GM23338 (cell line): ENCODE measurements around the gene GLMN. TPM values are rescaled to one million over a fixed set of nuclear protein-coding genes. Genes with fewer than 3 reads are reported as not detected.

Experiments used
- ATAC-seq: fragments of 200-7000 bp; cut with Tn5 transposase; 3 replicates; pipeline ENCODE4 v1.9.1; 2020
- DNase-seq: peaks from one replicate; pipeline ENCODE4 v3.0.0-alpha.2; 2015; ENCODE audit warnings: low spot score
- H2AFZ ChIP-seq: fragments of 200-600 bp; sonication (generic); 2 replicates; pipeline ENCODE4 v1.8.0; 2016; ENCODE audit warnings: antibody characterized with exemption, mild to moderate bottlenecking, moderate library complexity
- H3F3A ChIP-seq: fragments of 200-600 bp; sonication (generic); replicated peaks from 2 replicates; pipeline ENCODE4 v1.8.0; 2017; ENCODE audit warnings: antibody characterized with exemption, mixed run types, low read depth
- H3K27ac ChIP-seq: fragments of 200-600 bp; sonication (generic); 2 replicates; pipeline ENCODE4 v1.6.1; 2016; ENCODE audit warnings: low read depth
- H3K27me3 ChIP-seq: fragments of 200-600 bp; sonication (generic); 2 replicates; pipeline ENCODE4 v1.8.0; 2016; ENCODE audit warnings: mild to moderate bottlenecking, mixed run types, moderate library complexity; ENCODE audit not compliant: insufficient read depth
- H3K36me3 ChIP-seq: fragments of 200-600 bp; sonication (generic); 2 replicates; pipeline ENCODE4 v1.8.0; 2016; ENCODE audit warnings: mild to moderate bottlenecking; ENCODE audit not compliant: insufficient read depth
- H3K4me1 ChIP-seq: fragments of 200-600 bp; sonication (generic); 2 replicates; pipeline ENCODE4 v1.8.0; 2016; ENCODE audit warnings: mild to moderate bottlenecking, moderate library complexity; ENCODE audit not compliant: insufficient read depth
- H3K4me2 ChIP-seq: fragments of 200-600 bp; sonication (generic); 2 replicates; pipeline ENCODE4 v1.7.1; 2017; ENCODE audit warnings: mixed run types
- H3K4me3 ChIP-seq: fragments of 200-600 bp; sonication (generic); 2 replicates; pipeline ENCODE4 v1.6.1; 2016; ENCODE audit warnings: mixed run types
- H3K79me2 ChIP-seq: fragments of 200-600 bp; sonication (generic); replicated peaks from 2 replicates; pipeline ENCODE4 v1.8.0; 2017; ENCODE audit warnings: mild to moderate bottlenecking; ENCODE audit not compliant: insufficient read depth
- H3K9me2 ChIP-seq: fragments of 200-600 bp; sonication (generic); 2 replicates; pipeline ENCODE4 v1.8.0; 2017; ENCODE audit not compliant: insufficient read depth
- H4K20me1 ChIP-seq: fragments of 200-600 bp; sonication (generic); replicated peaks from 2 replicates; pipeline ENCODE4 v1.8.0; 2017; ENCODE audit warnings: mild to moderate bottlenecking; ENCODE audit not compliant: insufficient read depth
- H3K27ac Mint-ChIP-seq: 2 replicates; pipeline ENCODE4 v1.8.0; 2020; ENCODE audit warnings: inconsistent platforms, mild to moderate bottlenecking, moderate library complexity, mixed read lengths
- H3K27me3 Mint-ChIP-seq: 3 replicates; pipeline ENCODE4 v1.8.0; 2022; ENCODE audit warnings: low read depth, mild to moderate bottlenecking, moderate library complexity, mixed read lengths, inconsistent platforms; ENCODE audit not compliant: insufficient read depth, poor library complexity
- H3K36me3 Mint-ChIP-seq: 3 replicates; pipeline ENCODE4 v1.8.0; 2021; ENCODE audit warnings: low read depth, mild to moderate bottlenecking, inconsistent platforms, moderate library complexity, mixed read lengths
- H3K4me1 Mint-ChIP-seq: 3 replicates; pipeline ENCODE4 v1.8.0; 2020; ENCODE audit warnings: mild to moderate bottlenecking, inconsistent platforms, mixed read lengths
- H3K4me3 Mint-ChIP-seq: 3 replicates; pipeline ENCODE4 v1.8.0; 2021; ENCODE audit warnings: moderate library complexity, mild to moderate bottlenecking, inconsistent platforms, mixed read lengths
- H3K9me3 Mint-ChIP-seq: 3 replicates; pipeline ENCODE4 v1.8.0; 2020; ENCODE audit warnings: moderate library complexity, mild to moderate bottlenecking, inconsistent platforms, mixed read lengths
- CREB1 ChIP-seq: fragments of 250-450 bp; sonication (Bioruptor Pico); IDR thresholded peaks from 2 replicates; pipeline ENCODE4 v1.5.0; 2020; ENCODE audit warnings: low read depth, mild to moderate bottlenecking, moderate library complexity
- CTCF ChIP-seq, 2 experiments: fragments of 200-600 bp in 1 of 2; sonication (generic) in 1 of 2; conservative IDR thresholded peaks; 2 replicates each; pipeline versions ENCODE4 v1.5.1 to v1.6.1; 2016 to 2017; ENCODE audit warnings: antibody characterized with exemption in 2 of 2, low read depth in 2 of 2, mild to moderate bottlenecking in 2 of 2, moderate library complexity in 1 of 2
- ETS1 ChIP-seq: IDR thresholded peaks from 2 replicates; pipeline ENCODE4 v1.6.1; 2016; ENCODE audit warnings: antibody characterized with exemption
- EZH2 ChIP-seq: fragments of 200-600 bp; sonication (generic); IDR thresholded peaks from one replicate; pipeline ENCODE4 v1.8.0; 2017; ENCODE audit warnings: antibody characterized with exemption, mild to moderate bottlenecking, low read depth; ENCODE audit not compliant: unreplicated experiment
- EZH2phosphoT487 ChIP-seq: fragments of 200-600 bp; sonication (generic); IDR thresholded peaks from one replicate; pipeline ENCODE4 v1.8.1; 2018; ENCODE audit warnings: antibody characterized with exemption; ENCODE audit not compliant: unreplicated experiment
- JUNB ChIP-seq: IDR thresholded peaks from one replicate; pipeline ENCODE4 v1.6.1; 2016; ENCODE audit warnings: antibody characterized with exemption; ENCODE audit not compliant: unreplicated experiment
- NANOG ChIP-seq: IDR thresholded peaks from 2 replicates; pipeline ENCODE4 v1.6.1; 2016; ENCODE audit warnings: antibody characterized with exemption, borderline replicate concordance
- POLR2AphosphoS5 ChIP-seq: IDR thresholded peaks from 2 replicates; pipeline ENCODE4 v1.6.1; 2016; ENCODE audit warnings: antibody characterized with exemption, low read depth
- REST ChIP-seq: IDR thresholded peaks from one replicate; pipeline ENCODE4 v1.6.1; 2018; ENCODE audit warnings: antibody characterized with exemption; ENCODE audit not compliant: unreplicated experiment
- ZNF114 ChIP-seq: fragments of 250-450 bp; sonication (Bioruptor Pico); IDR thresholded peaks from 2 replicates; pipeline ENCODE4 v1.5.0; 2020; ENCODE audit warnings: mild to moderate bottlenecking, moderate library complexity
- ZNF331 ChIP-seq: fragments of 250-450 bp; sonication (Bioruptor Pico); IDR thresholded peaks from 2 replicates; pipeline ENCODE4 v1.5.0; 2020; ENCODE audit warnings: low read depth, mild to moderate bottlenecking, moderate library complexity
- polyA plus RNA-seq: library from polyadenylated mRNA; unstranded; fragments of >200 nt; fragmentation: Nextera tagmentation; extraction: Ambion mirVana; gene quantifications from 2 replicates; pipeline ENCODE4 v1.2.1, GENCODE V29; 2016
- total RNA-seq: library from RNA; depleted of rRNA; stranded (reverse); fragments of >200 nt; shearing (Covaris generic); gene quantifications from 2 replicates; pipeline ENCODE4 v1.2.3, GENCODE V29; 2014

Gene GLMN
- total and polyA plus RNA-seq, 2 experiments from 2014 or later = 36.8 to 49.9 TPM

- TF ChIP-seq REST (no peak), JUNB (no peak), ZNF331 (no peak), EZH2 (no peak), POLR2AphosphoS5 (no peak), ETS1 (no peak), NANOG (no peak), CTCF (conservative IDR thresholded peaks at IDR 0.05; ENCODE audit: low read depth in 2 of 2) (no peak), EZH2phosphoT487 (no peak), CREB1 (CRISPR knock-in tag) (no peak), ZNF114 (CRISPR knock-in tag) (no peak)
These were observed 9.2 kb upstream of the GLMN start (continued) for GRCh38 chr1:92307980-92308379.

GRCh38 chr1:92306020-92306419 lies 7.2 kb upstream of the GLMN start:
- Mint-ChIP-seq H3K27me3 (no peaks in the 10 kb centered on the region), H3K27ac (no peak overlapping the region), H3K9me3 (no peaks in the 10 kb centered on the region), H3K36me3 (peaks cover 40% of the 10 kb centered on the region), H3K4me3 (no peak overlapping the region), H3K4me1 (peaks cover 6% of the 10 kb centered on the region)
- DNase-seq = no peak
- Histone ChIP-seq H4K20me1 (no peaks in the 10 kb centered on the region), H2AFZ (no peak overlapping the region), H3K27ac (no peak overlapping the region), H3F3A (no peaks in the 10 kb centered on the region), H3K79me2 (peaks cover 4% of the 10 kb centered on the region; the same call in 1 of the 2 replicates), H3K36me3 (peaks cover 16% of the 10 kb centered on the region), H3K27me3 (no peaks in the 10 kb centered on the region), H3K4me2 (no peak overlapping the region), H3K4me3 (no peak overlapping the region), H3K9me2 (no peaks in the 10 kb centered on the region), H3K4me1 (no peaks in the 10 kb centered on the region)
- ATAC-seq = no peak
- TF ChIP-seq EZH2 (no peak), CREB1 (CRISPR knock-in tag) (no peak), NANOG (no peak), JUNB (no peak), POLR2AphosphoS5 (no peak), ZNF114 (CRISPR knock-in tag) (no peak), EZH2phosphoT487 (no peak), ETS1 (no peak), CTCF (conservative IDR thresholded peaks at IDR 0.05; ENCODE audit: low read depth in 2 of 2) (no peak), ZNF331 (no peak), REST (no peak)
